HUES64 (cell line): Measurements from ENCODE around the gene PRKAG3.

ENCODE experiments used
- H3K27ac ChIP-seq: 2 replicates; pipeline ENCODE4 v1.7.0; 2013; ENCODE audit warnings: low read depth, low read length, inconsistent platforms
- H3K27me3 ChIP-seq: 2 replicates; pipeline ENCODE4 v1.6.1; 2013; ENCODE audit warnings: mild to moderate bottlenecking, low read length; ENCODE audit not compliant: insufficient read depth
- H3K36me3 ChIP-seq: 2 replicates; pipeline ENCODE4 v1.6.1; 2013; ENCODE audit warnings: mild to moderate bottlenecking, low read length; ENCODE audit not compliant: insufficient read depth
- H3K4me1 ChIP-seq: 2 replicates; pipeline ENCODE4 v1.6.1; 2013; ENCODE audit warnings: mild to moderate bottlenecking, low read length, moderate library complexity; ENCODE audit not compliant: insufficient read depth
- H3K4me3 ChIP-seq: 2 replicates; pipeline ENCODE4 v1.5.1; 2013; ENCODE audit warnings: mild to moderate bottlenecking, low read length, moderate library complexity
- H3K9ac ChIP-seq: 2 replicates; pipeline ENCODE4 v1.6.1; 2013; ENCODE audit warnings: mild to moderate bottlenecking, low read depth, low read length
- H3K9me3 ChIP-seq: 2 replicates; pipeline ENCODE4 v1.6.1; 2013; ENCODE audit warnings: low read depth, low read length; ENCODE audit not compliant: insufficient read depth
- WGBS: fragments of 150-250, 120-280 bp; methylation state at CpG from one replicate; pipeline ENCODE4 v1.1.7; 2013; ENCODE audit warnings: missing lambda C conversion rate; 5-methylcytosine and 5-hydroxymethylcytosine counted together

The PRKAG3 gene

DNA sequence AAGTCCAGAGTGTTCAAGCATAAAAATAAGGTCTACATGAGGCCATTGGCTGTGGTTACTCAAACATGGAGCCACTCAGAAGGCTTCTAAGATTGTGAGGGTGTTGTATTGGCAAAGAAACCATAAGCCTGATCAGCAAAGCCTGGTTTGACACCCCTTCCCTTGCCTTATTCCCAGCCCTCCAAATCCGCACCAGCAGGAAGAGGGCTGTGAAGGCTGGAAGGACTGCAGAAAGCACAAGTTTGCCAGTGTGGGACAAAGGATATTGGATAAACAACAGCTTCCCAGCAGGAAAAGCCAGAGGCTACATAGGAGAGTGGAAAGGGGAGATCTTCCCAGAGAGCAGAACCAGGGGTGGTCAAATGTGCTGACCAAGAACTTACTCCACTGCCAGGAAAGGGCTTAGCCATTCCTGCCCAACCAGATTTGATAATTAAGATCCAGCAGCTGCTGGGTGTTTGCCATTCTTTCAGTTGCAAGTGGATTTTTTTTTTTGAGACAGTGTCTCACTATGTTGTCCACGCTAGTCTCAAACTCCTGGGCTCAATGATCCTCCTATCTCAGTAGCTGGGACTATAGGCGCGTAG lies 1.5 kb upstream of the PRKAG3 start:
- H3K4me3 ChIP-seq: no peak overlapping the region
- H3K36me3 ChIP-seq: no peaks in the 10 kb centered on the region
- no peak overlapping the region for H3K9ac ChIP-seq
- H3K27me3 ChIP-seq: no peaks in the 10 kb centered on the region
- no peak overlapping the region for H3K27ac ChIP-seq
- 83% methylated on average over 4 of the region's 4 CpGs for WGBS
- H3K4me1 ChIP-seq: no peaks in the 10 kb centered on the region
- no peaks in the 10 kb centered on the region for H3K9me3 ChIP-seq

DNA sequence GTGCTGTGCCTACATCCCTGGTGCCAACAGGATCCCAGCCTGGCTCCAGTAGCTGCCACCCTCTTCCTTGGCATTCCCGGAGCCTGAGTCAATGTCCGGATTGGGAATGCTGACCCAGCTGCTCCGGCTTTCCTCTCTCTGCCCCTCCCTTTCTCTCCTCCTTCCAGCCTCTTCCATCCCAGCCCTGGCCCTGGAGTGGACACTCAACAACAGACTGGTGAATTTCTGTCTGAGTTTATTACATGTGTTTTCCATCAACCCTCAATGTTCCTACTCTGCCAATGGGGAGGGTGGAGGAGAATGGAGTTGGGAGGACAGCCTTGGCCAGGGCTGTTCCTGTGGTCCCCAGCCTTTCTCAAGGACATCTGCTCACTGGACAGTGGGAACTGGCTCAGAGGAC lies 917 bp upstream of the PRKAG3 start:
- H3K4me3 ChIP-seq: no peak overlapping the region
- WGBS: 94% methylated on average over 3 of the region's 3 CpGs
- H3K4me1 ChIP-seq: no peaks in the 10 kb centered on the region

DNA sequence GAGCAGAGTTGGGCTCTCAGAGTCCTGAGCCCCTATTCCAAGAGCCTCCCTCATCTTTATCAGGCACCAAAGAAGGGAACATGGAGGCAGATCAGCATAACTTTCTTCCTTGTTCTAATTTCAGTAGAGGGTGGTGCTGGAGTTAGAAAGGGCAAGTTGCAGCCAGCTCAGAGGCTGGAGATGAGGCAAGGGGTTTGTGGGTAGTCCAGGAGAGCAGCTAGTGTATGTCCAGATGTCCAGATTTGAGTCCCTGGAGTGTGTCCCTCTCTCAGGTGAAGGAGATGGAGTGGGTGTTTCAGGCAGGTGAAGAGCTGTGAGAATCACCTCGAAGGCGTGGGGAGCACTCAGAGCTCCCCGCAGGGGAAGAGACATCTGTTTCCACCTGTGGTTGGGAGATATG lies 478 bp upstream of the PRKAG3 start:
- H3K36me3 ChIP-seq: no peaks in the 10 kb centered on the region
- H3K9ac ChIP-seq: no peak overlapping the region
- no peaks in the 10 kb centered on the region for H3K27me3 ChIP-seq
- H3K4me3 ChIP-seq: no peak overlapping the region
- no peak overlapping the region for H3K27ac ChIP-seq
- H3K9me3 ChIP-seq: no peaks in the 10 kb centered on the region
- H3K4me1 ChIP-seq: no peaks in the 10 kb centered on the region
- 87% methylated on average over 3 of the region's 3 CpGs for WGBS

More for the DNA sequence above, 917 bp upstream of the PRKAG3 start:
- H3K9ac ChIP-seq: no peak overlapping the region
- H3K27ac ChIP-seq: no peak overlapping the region
- H3K36me3 ChIP-seq: no peaks in the 10 kb centered on the region
- H3K27me3 ChIP-seq: no peaks in the 10 kb centered on the region
- H3K9me3 ChIP-seq: no peaks in the 10 kb centered on the region

DNA sequence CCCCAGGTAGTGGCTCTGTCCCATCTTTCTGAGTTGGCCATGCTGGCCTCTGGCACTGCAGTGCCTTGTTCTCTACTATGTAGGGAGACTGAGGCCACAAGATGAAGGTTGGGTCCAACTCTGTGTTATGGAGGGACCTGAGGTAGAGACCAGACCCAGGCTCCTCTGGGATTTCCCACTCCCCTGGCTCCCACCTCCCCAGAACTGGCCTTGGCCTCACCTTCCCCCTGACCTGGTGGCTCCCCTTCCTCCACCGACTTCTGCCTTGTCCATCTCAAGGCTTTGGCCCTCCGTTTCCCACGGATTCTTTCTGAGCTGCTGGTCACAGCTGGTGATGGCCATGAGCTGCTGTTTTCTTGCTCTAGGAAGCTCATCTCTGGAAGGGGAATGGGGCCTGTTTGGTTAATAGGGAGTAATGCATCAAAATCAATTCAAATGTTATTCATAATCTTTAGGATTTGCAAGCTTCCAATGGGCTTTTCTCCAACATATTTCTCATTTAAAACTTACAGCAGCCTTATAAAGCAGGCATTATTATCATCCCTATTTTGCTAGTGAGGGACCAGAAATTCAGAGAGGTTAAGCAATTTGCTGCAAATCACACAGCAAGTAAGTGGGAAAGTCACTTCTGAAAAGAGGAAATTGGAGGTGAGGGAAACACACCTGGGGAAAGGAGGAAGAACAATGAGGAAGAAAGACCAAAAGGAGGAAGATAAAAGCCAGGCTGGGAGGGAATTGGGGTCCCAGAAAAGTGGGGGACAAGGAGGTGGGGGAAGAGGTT lies 887 bp downstream of the PRKAG3 start:
- no peaks in the 10 kb centered on the region for H3K9me3 ChIP-seq
- H3K36me3 ChIP-seq: no peaks in the 10 kb centered on the region
- H3K9ac ChIP-seq: no peak overlapping the region
- 93% methylated on average over 3 of the region's 3 CpGs for WGBS
- no peaks in the 10 kb centered on the region for H3K27me3 ChIP-seq
- H3K4me1 ChIP-seq: no peaks in the 10 kb centered on the region
- no peak overlapping the region for H3K27ac ChIP-seq
- H3K4me3 ChIP-seq: no peak overlapping the region

DNA sequence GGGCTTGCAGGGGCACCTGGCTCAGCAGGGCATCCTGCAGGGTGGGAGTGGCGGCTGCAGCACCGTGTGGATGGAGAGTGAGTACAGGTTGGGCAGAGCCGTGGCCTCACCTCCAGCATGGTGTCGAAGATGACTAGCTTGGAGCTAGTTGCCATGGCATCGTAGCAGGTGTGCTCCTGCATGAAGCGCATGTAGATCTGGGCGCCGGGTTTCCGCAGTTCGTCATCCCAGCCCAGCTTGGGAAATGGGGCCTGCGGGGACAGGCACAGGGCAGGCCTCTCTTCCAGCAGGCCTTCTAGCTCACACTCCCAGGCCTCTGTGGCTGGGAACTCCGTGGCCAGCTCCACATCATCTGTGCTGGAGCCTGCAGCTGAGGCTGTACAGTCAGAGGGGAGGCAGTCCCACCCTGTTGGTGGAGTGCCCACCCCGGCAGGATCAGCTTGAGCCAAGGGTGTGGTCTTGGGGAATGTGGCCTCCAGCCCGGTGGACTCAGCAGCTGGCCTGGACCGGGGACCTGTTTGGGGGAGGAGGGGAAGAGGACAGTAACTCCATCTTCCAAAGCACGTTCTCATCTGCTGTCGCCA lies 1.6 kb downstream of the PRKAG3 start:
- H3K4me3 ChIP-seq: no peak overlapping the region
- no peaks in the 10 kb centered on the region for H3K9me3 ChIP-seq
- no peak overlapping the region for H3K27ac ChIP-seq
- no peaks in the 10 kb centered on the region for H3K27me3 ChIP-seq
- H3K36me3 ChIP-seq: no peaks in the 10 kb centered on the region
- H3K4me1 ChIP-seq: no peaks in the 10 kb centered on the region
- H3K9ac ChIP-seq: no peak overlapping the region
- WGBS: 88% methylated on average over 17 of the region's 17 CpGs

DNA sequence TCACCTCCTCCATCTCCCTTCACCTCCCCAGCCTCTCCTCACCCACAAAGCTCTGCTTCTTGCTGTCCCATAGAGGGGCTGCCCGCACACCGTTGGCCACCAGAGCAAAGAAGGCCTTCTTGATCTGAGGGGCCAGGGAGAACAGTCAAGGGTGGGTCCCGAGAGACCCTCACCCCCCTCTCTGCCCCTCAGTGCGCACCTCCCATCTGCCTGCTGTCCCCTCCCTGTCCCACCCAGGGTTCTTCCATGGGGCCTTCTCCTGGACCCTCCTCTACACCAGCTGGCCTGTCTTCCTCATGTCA lies 3.2 kb downstream of the PRKAG3 start:
- WGBS: 91% methylated on average over 4 of the region's 4 CpGs
- no peak overlapping the region for H3K4me3 ChIP-seq
- no peaks in the 10 kb centered on the region for H3K4me1 ChIP-seq
- no peaks in the 10 kb centered on the region for H3K9me3 ChIP-seq
- no peak overlapping the region for H3K27ac ChIP-seq
- H3K36me3 ChIP-seq: no peaks in the 10 kb centered on the region
- no peak overlapping the region for H3K9ac ChIP-seq
- no peaks in the 10 kb centered on the region for H3K27me3 ChIP-seq

DNA sequence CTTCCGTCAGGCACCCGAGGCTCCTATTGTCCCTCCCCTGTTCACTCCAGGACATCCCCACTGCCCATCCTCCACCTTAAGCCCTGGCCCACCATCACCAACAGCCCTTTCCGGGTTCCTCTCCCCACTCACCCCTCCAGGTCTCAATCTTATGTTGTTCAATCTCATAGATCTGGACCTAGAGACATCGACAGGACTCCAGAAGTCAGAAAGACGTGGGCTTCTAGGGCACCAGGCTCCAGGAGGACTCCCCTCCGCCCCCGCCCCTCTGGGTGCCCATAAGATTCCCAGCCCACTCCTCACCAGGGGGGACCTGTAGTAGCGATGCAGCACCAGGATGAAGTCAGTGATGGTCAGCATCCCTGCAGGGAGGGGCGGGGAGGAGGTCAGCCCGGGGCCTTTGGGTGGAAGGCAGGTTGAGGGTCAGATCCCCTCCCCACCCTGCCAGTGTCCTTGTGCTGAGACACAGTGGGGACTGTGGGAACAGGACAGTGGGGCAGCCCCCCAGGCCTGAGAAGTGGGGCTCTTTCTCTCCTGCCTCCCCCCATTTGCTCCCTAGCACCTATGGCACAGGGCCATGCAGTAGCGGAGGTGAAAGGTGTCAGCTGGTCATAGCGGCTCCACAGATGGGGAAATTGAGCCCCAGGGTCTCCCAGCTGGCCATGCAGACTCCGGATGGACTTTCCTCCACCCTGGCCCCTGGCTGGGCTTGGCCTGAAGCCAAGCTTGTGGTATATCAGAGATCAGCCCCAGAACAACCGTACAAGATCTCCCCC lies 3.7 kb downstream of the PRKAG3 start:
- Histone ChIP-seq H3K9me3 (no peaks in the 10 kb centered on the region), H3K4me3 (no peak overlapping the region), H3K4me1 (no peaks in the 10 kb centered on the region), H3K27ac (no peak overlapping the region), H3K27me3 (no peaks in the 10 kb centered on the region), H3K36me3 (no peaks in the 10 kb centered on the region), H3K9ac (no peak overlapping the region)
- WGBS: 87% methylated on average over 13 of the region's 14 CpGs

DNA sequence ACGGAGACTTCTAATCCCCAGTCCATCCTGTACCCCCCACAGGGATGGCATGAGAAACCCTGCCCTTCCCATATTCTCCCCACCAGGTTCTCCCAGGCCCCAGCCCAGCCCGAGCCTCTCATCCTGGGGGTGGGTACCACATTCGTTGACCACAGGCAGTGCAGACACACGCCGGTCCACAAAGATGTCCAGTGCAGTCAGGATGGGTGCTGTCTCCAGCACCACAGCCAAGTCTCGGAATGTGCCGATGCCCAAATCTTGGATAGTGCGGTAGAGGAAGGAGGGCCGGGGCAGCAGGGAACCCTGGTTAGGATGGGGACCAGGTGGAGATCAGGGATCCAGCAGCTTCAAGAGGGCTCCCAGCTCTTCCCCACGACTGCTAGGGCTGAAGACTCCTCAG lies 4.8 kb downstream of the PRKAG3 start:
- H3K27me3 ChIP-seq: no peaks in the 10 kb centered on the region

DNA sequence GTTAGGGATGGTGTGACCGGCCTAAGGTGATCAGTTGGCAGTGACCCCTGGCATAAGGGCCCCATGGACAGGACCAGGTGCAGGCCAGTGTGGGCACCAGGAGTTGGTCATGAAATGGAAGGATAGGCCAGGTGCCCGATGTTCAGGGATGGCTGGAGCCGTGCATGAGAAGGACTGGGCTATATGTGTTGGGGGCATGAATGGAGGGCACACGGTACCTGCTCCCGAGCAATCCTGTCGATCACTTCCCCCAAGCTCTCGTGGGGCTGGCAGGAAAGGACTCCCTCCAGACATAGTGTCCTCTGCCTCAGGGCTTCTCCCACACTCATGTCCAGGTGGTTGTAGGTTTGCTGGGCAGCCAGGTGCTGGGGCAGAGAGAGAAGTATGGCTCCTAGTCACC lies 7.6 kb downstream of the PRKAG3 start:
- 94% methylated on average over 6 of the region's 7 CpGs for WGBS
- Histone ChIP-seq H3K9me3 (no peaks in the 10 kb centered on the region), H3K27ac (no peak overlapping the region), H3K9ac (no peak overlapping the region), H3K36me3 (no peaks in the 10 kb centered on the region), H3K4me1 (no peaks in the 10 kb centered on the region), H3K4me3 (no peak overlapping the region), H3K27me3 (no peaks in the 10 kb centered on the region)

More for the DNA sequence above, 4.8 kb downstream of the PRKAG3 start:
- H3K9me3 ChIP-seq: no peaks in the 10 kb centered on the region
- H3K27ac ChIP-seq: no peak overlapping the region
- H3K9ac ChIP-seq: no peak overlapping the region
- no peak overlapping the region for H3K4me3 ChIP-seq
- WGBS: 88% methylated on average over 10 of the region's 10 CpGs
- H3K36me3 ChIP-seq: no peaks in the 10 kb centered on the region
- H3K4me1 ChIP-seq: no peaks in the 10 kb centered on the region

DNA sequence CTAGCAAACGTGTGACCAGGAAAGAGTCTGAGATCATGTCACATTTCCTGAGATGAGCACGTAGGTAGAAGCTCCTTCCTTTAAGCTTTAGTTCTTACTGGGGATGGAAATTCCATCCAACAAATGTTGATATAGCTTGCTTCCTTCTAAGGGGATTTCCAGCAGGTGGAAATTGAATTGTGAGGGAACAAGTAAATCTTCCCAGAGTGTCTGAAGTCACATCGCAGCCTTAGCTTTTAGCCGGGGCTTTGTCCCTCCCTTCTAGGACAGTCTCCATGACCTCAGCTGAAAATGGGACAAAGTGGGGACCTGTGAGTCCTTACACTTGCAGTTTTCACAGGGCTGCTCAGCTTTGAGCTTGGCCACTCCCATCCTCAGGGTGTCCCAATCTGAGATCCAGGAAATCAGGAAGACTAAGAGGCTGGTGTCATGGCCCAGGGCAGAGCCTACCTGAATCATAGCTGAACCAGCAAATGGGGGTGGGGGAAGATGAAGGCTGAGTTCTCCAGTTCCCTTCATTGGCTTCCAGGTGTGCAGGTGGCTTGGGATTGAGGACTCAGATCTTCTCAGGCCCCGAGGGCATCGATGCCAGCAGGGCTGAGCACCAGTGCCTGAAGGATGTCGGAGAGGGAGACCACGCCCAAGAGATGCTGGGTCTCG lies 8.3 kb downstream of the PRKAG3 start:
- Histone ChIP-seq H3K9me3 (no peaks in the 10 kb centered on the region), H3K4me1 (no peaks in the 10 kb centered on the region), H3K4me3 (no peak overlapping the region), H3K27me3 (no peaks in the 10 kb centered on the region), H3K27ac (no peak overlapping the region), H3K36me3 (no peaks in the 10 kb centered on the region), H3K9ac (no peak overlapping the region)
- whole genome bisulfite sequencing: 92% methylated on average over 9 of the region's 9 CpGs

DNA sequence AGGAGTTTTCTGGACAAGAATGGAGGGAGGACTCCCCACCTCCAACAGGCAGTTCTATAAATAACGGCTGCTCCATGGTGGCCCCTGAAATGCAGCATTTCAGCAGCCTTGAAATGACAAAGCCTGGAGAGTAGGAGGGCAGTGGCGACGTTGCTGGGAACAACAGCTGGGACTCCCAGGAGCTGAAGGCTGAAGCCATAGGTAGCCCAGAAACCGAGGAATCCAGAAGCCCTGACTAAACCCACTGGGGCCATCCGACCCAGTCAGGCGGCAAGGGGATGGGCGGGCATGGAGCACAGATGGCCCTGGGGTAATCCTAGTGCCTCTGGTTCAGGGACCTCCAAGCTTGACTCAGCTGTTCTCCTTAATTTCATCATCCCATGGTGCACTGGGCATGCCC lies 9.0 kb downstream of the PRKAG3 start:
- Histone ChIP-seq H3K27ac (no peak overlapping the region), H3K4me1 (no peaks in the 10 kb centered on the region), H3K9me3 (no peaks in the 10 kb centered on the region), H3K9ac (no peak overlapping the region), H3K4me3 (no peak overlapping the region), H3K27me3 (no peaks in the 10 kb centered on the region), H3K36me3 (no peaks in the 10 kb centered on the region)
- WGBS: 82% methylated on average over 7 of the region's 7 CpGs
